Endothelial cell of umbilical vein (primary cell): ENCODE measurements around the gene KLRF2. TPM values are rescaled to one million over a fixed set of nuclear protein-coding genes. Genes with fewer than 3 reads are reported as not detected.
"Not testable (repeated sequence)": the region's sequence is repeated elsewhere in the genome, so short reads cannot be mapped to it uniquely, and the experiment has no call there.

Experiments
- BruUV-seq: library from RNA; stranded (reverse); fragments of 400-500 nt; replicated peaks from 2 replicates; lab custom pipeline; 2021; lab: Mats Ljungman, UMichigan
- CTCF ChIA-PET: fragments of 300-600, 350-600 bp; sonication (Branson Sonifier 250); formaldehyde crosslinking; loops from one replicate; lab custom pipeline; 2021; ENCODE audit warnings: antibody characterized with exemption, inconsistent platforms; lab: Charles Lee
- POLR2A ChIA-PET: fragments of 300-600, 350-600 bp; sonication (Branson Sonifier 250); formaldehyde crosslinking; loops from one replicate; lab custom pipeline; 2021; ENCODE audit warnings: antibody characterized with exemption, inconsistent platforms; lab: Charles Lee
- DNase-seq: peaks from one replicate; pipeline ENCODE4 v3.0.0-alpha.2; 2011; ENCODE audit warnings: low read depth, low spot score
- FAIRE-seq: peaks from 2 replicates; lab custom pipeline; 2011; peaks lifted over from hg19 to GRCh38; lab: Jason Lieb, UNC
- H2AFZ ChIP-seq: 2 replicates; pipeline ENCODE4 v1.6.0; 2012; ENCODE audit warnings: low read depth, low read length, control low read depth, inconsistent platforms
- H3K27ac ChIP-seq: 2 replicates; pipeline ENCODE4 v1.5.1; 2011; ENCODE audit warnings: low read depth, mild to moderate bottlenecking, control low read depth, low read length, moderate library complexity; ENCODE audit not compliant: insufficient read depth
- H3K27me3 ChIP-seq, 2 experiments: 2 replicates each; pipeline versions ENCODE4 v1.6.0 to v1.6.1; 2011; ENCODE audit warnings: low read length in 2 of 2, mixed read lengths in 1 of 2; ENCODE audit not compliant: control insufficient read depth in 2 of 2, insufficient read depth in 2 of 2
- H3K36me3 ChIP-seq, 2 experiments: 2 replicates in 1 of 2; 3 replicates in 1 of 2; pipeline ENCODE4 v1.5.1; 2011; ENCODE audit warnings: low read length in 2 of 2, mild to moderate bottlenecking in 1 of 2, moderate library complexity in 1 of 2; ENCODE audit not compliant: control insufficient read depth in 2 of 2, insufficient read depth in 2 of 2; ENCODE audit errors: extremely low read depth in 1 of 2
- H3K4me1 ChIP-seq: 3 replicates; pipeline ENCODE4 v1.5.1; 2011; ENCODE audit warnings: mild to moderate bottlenecking, low read length; ENCODE audit not compliant: control insufficient read depth, insufficient read depth; ENCODE audit errors: extremely low read depth
- H3K4me2 ChIP-seq: 2 replicates; pipeline ENCODE4 v1.6.1; 2011; ENCODE audit warnings: low read length, control low read depth, mixed read lengths; ENCODE audit not compliant: insufficient read depth
- H3K4me3 ChIP-seq, 3 experiments: fragments of 200-600 bp in 1 of 3; sonication (generic), shearing (Covaris generic) in 1 of 3; replicated peaks in 1 of 3; 2 replicates each; pipeline ENCODE4 v1.5.1; 2011 to 2016; ENCODE audit warnings: control low read depth in 3 of 3, low read length in 3 of 3, mild to moderate bottlenecking in 2 of 3, inconsistent platforms in 1 of 3, low read depth in 1 of 3, moderate library complexity in 1 of 3; ENCODE audit not compliant: insufficient read depth in 1 of 3
- H3K79me2 ChIP-seq: 2 replicates; pipeline ENCODE4 v1.6.0; 2012; ENCODE audit warnings: low read length, inconsistent platforms; ENCODE audit not compliant: control insufficient read depth, insufficient read depth
- H3K9ac ChIP-seq: replicated peaks from 2 replicates; pipeline ENCODE3; 2011; ENCODE audit warnings: low read length, control low read depth; ENCODE audit not compliant: insufficient read depth; ENCODE audit errors: extremely low read depth
- H3K9me1 ChIP-seq: replicated peaks from 3 replicates; pipeline ENCODE4 v1.6.0; 2011; ENCODE audit warnings: mild to moderate bottlenecking, low read length; ENCODE audit not compliant: control insufficient read depth, insufficient read depth; ENCODE audit errors: extremely low read depth
- H3K9me3 ChIP-seq: replicated peaks from 2 replicates; pipeline ENCODE4 v1.5.1; 2012; ENCODE audit warnings: low read length, inconsistent platforms; ENCODE audit not compliant: control insufficient read depth, insufficient read depth
- H4K20me1 ChIP-seq: replicated peaks from 2 replicates; pipeline ENCODE3; 2011; ENCODE audit warnings: mild to moderate bottlenecking, low read length; ENCODE audit not compliant: control insufficient read depth, insufficient read depth; ENCODE audit errors: extremely low read depth
- GATA2 ChIP-seq: IDR thresholded peaks from 2 replicates; pipeline ENCODE4 v1.7.0; 2011; ENCODE audit warnings: low read depth, mild to moderate bottlenecking, moderate library complexity, mixed read lengths, low read length; ENCODE audit not compliant: insufficient read length, insufficient read depth
- JUN ChIP-seq: IDR thresholded peaks from 2 replicates; pipeline ENCODE4 v1.6.1; 2011; ENCODE audit warnings: borderline replicate concordance, low read depth; ENCODE audit not compliant: insufficient read length, insufficient read depth
- dilution Hi-C: fragments of 300-500 bp; cut with MboI; formaldehyde crosslinking; loops from one replicate; pipeline ENCODE4 v1.15.0; 2019; ENCODE audit warnings: low sequenced_read_pairs; ENCODE audit not compliant: extremely low pct_ligation_motif_present
- intact Hi-C: fragments of 100-400 bp; cut with micrococcal nuclease; formaldehyde crosslinking; loops from one replicate; pipeline ENCODE4 v1.10.0; 2022
- polyA plus RNA-seq, 4 experiments: library from polyadenylated mRNA; depleted of rRNA in 3 of 4; stranded (reverse) in 3 of 4; unstranded in 1 of 4; fragments of >200 nt; gene quantifications; 2 replicates each; pipeline versions ENCODE4 v1.2.1 to v1.2.3, GENCODE V29; 2011 to 2012; ENCODE audit warnings: missing spikeins in 1 of 4
- total RNA-seq: library from RNA; stranded (reverse); gene quantifications from 2 replicates; pipeline ENCODE4 v1.2.3, GENCODE V29; 2021

The KLRF2 gene
- total and polyA plus RNA-seq, 2 donors (not counting 3 experiments of a cell fraction or from before 2014, with no cell fraction given), result not detected

DNA sequence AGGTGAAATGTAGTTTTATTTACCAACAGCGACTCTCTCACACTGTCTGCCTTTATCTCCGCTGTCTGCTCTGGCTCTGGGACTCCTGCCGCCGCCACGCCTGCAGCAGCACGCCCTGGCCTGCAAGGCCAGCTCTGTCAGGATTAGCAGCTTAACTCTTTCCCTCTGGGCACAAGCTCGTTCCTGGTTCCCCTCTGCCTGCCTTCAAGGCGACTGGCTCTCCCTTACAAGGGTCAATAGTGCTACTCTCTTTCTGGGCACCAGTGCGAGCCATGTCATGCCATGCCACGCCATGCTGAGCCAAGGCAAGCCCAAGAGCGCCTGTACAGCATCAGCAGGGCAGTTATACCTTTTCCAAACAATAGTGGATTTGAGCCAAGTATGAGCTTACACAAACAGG, 8.5 kb upstream of the KLRF2 start:
- Histone ChIP-seq H3K27ac (no peak overlapping the region), H3K9me1 (no peaks in the 10 kb centered on the region), H3K4me1 (peaks cover 24% of the 10 kb centered on the region), H3K4me2 (no peak overlapping the region), H3K9me3 (no peaks in the 10 kb centered on the region), H4K20me1 (no peaks in the 10 kb centered on the region), H3K79me2 (peaks cover 6% of the 10 kb centered on the region), H3K9ac (no peak overlapping the region), H3K36me3 (no peaks in the 10 kb centered on the region), H3K4me3 (no peak overlapping the region), H2AFZ (no peak overlapping the region), H3K27me3 (no peaks in the 10 kb centered on the region)
- POLR2A ChIA-PET, result no interaction called here
- TF ChIP-seq JUN (no peak), GATA2 (no peak)
- DNase-seq (no peak), FAIRE-seq (no peak)
- CTCF ChIA-PET, result interaction anchor here (1.0 kb wide), 1 partner anchor 52 kb away, joined by 5 read pairs; no protein-coding TSS in a partner anchor
- dilution Hi-C loops (no loop called here), intact Hi-C loops (no loop called here)
- BruUV-seq, result no TSS peak

DNA sequence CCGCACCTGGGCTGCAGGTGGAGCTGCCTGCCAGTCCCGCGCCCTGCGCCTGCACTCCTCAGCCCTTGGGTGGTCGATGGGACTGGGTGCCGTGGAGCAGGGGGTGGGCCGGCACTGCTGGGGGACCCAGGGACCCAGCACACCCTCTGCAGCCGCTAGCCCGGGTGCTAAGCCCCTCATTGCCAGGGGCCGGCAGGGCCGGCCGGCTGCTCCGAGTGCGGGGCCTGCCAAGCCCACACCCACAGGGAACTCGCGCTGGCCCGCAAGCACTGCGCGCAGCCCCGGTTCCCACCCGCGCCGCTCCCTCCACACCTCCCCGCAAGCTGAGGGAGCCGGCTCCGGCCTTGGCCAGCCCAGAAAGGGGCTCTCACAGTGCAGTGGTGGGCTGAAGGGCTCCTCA, 5.2 kb upstream of the KLRF2 start:
- H3K36me3 ChIP-seq, BruUV-seq, H3K27ac ChIP-seq, H3K4me2 ChIP-seq, intact Hi-C loops, H3K9me1 ChIP-seq, H3K79me2 ChIP-seq, H3K4me1 ChIP-seq, dilution Hi-C loops, DNase-seq, H3K9ac ChIP-seq, H3K9me3 ChIP-seq, H2AFZ ChIP-seq, H3K4me3 ChIP-seq, H3K27me3 ChIP-seq, H4K20me1 ChIP-seq, FAIRE-seq, CTCF ChIA-PET, POLR2A ChIA-PET: not testable (repeated sequence)
